COLO668 (cell line): ENCODE results near the gene RAB44.
A peak's percentile ranks its signal among the peaks of the same experiment; 100 is the strongest.
"Not testable (repeated sequence)": the region's sequence is repeated elsewhere in the genome, so short reads cannot be mapped to it uniquely, and the experiment has no call there.

Experiments
- DNase-seq: peaks from one replicate; lab custom pipeline; 2025; ENCODE audit not compliant: unreplicated experiment; lab: John Stamatoyannopoulos, UW

RAB44 gene

DNA sequence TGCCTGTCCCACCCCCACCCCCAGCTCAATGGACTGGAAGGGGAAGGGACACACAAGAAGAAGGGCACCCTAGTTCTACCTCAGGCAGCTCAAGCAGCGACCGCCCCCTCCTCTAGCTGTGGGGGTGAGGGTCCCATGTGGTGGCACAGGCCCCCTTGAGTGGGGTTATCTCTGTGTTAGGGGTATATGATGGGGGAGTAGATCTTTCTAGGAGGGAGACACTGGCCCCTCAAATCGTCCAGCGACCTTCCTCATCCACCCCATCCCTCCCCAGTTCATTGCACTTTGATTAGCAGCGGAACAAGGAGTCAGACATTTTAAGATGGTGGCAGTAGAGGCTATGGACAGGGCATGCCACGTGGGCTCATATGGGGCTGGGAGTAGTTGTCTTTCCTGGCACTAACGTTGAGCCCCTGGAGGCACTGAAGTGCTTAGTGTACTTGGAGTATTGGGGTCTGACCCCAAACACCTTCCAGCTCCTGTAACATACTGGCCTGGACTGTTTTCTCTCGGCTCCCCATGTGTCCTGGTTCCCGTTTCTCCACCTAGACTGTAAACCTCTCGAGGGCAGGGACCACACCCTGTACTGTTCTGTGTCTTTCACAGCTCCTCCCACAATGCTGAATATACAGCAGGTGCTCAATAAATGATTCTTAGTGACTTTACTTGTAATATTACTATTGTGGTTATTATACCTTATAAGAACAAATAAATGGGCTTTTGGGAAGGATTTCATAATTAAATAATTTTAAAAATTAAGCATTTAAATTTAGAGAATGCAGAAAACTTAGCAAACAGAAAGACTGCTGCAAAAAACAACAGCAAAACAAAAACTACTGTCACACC is 10.7 kb upstream of the RAB44 start:
- no peak for DNase-seq

DNA sequence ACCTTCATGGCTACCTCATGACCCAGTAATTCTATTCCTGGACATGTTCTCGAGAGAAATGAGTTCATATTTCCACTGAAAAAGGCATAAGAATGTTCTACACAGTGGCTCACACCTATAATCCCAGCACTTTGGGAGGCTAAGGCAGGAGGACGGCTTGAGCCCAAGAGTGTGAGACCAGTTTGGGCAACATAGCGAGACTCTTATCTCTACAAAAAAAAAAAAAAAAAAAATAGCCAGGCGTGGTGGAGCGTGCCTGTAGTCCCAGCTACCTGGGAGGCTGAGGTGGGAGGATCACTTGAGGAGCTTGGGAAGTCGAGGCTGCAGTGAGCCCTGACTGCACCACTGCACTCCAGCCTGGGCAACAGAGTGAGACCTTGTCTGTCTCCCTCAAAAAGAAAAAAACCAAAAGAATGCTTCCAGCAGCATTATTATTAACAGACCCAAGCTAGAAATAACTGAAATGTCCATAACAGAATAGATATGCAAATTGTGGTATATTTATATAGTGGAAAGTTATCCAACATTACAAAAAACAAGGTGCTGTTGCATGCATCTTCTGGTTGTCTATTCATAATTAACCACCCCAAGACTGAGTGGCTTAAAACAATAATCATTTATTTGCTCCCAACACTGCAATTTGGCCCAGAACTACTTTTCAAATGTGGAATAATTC is 9.4 kb upstream of the RAB44 start:
- DNase-seq, result no peak

DNA sequence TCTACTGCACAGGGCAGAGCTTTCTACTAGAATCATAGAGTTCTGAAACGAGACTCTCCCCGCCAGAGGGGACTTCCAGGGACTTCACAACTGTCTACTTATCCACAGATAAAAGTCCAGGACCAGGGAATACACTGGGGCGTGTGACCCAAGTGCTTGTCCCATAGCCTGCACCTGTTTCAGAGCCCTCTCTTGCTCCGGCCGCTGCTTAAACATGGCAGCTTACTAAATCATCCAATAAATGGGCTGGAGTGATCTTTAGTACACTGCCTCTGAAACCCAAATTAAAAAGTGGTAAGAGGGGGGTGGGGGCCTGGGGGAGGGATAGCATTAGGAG is 8.9 kb upstream of the RAB44 start:
- DNase-seq, result no peak

- DNase-seq, result no peak
Observed at GRCh38 chr6:36691011-36691410, 6.6 kb upstream of the RAB44 start.

- no peak for DNase-seq
Observed at GRCh38 chr6:36691612-36692011, 6.0 kb upstream of the RAB44 start.

DNA sequence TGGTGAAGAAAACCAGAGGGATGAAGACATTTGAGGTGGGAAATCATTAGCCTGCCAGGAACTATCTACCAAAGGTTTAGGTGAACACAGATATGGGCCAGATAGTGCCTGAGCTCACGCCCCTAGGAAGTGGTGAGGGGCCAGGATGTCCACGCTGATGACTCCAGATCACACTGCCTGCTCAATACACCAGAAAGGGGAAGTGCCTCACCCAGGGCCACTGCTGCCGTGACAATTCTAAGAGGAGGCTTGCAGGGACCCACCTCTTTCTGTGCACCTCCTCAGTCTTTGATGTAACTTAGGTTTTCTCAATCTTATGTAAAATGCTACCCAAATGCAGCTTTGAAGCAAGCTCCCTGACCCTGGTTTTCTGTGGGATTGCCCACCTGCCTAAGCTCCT is 5.4 kb upstream of the RAB44 start:
- DNase-seq, result no peak

DNA sequence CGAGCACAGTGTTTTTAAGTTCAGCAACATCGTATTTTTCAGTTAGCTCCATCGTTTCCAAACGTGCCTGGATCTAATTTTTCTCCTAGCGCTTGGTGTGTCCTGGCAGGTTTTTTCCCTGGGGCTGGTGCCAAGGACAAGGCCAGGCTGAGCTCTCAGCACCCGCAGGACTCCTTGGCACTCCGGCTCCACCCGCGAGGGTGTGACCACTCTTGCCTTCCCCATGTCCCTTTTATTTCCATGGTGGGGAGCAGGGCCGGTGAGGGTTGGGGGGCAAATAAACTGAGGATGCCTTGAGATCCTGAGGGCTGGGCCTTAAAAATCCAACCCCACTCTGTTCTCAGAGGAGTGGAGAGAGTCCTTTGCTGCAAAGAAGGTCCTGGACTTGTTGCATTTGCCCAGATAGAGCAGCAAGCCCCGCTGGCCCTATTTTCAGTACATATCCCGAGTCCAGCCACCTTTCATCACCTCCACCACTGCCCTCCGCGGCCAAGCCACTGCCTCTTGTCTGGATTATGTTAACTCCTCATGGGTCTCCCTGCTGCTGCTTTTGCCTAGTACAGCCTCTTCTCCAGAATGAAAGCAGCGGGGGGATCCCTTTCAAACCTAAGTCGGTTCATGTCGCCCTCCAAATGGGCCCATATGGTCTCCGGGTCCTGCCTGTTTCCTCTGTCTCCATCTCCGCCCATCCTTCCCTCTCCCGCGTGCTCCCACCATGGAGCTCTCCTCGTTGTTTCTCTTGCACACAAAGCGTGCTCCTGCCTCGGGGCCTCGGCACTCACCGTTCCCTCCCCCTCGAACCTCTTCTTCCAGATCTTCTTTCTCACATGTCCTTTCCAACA is 4.5 kb upstream of the RAB44 start:
- DNase-seq, result no peak

GRCh38 chr6:36694616-36695015 is 3.0 kb upstream of the RAB44 start:
- no peak for DNase-seq

DNA sequence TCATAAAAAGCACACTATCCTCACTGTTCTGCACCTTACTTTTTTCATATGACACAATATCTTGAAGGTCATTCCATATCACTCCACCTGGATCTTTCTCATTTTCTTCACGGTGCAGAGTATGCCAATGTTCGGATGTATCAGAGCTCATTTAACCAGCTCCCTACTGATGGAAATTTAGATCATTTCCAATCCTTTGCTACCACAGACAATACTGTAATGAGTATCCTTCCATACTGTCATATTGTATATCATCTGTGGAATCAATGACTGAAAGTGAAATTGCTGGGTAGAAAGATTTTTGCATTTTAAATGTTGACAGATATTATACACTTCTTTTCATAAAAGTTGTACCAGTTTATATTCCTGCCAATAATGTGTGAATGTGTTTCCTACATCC is 2.2 kb upstream of the RAB44 start:
- no peak for DNase-seq

DNA sequence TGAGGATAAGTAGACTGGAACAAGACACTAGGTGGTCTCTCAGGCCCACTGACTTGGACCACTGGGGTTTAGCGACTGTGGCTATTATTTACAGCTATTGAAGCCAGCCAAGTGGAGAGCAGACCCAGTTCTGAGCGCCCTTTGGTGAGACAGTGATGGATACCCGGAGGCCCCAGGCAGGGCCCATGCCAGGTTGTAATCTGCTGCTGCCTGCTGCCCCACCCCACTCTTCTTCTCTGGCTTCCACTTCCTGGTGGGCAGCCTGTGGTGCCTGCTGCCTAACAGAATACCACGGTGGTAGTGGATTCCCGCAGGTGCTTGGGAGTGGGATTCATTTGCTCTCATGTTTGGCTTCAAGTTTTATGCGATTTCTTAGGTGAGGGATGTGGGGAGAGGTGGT is 570 bp downstream of the RAB44 start:
- DNase-seq, result no peak

DNA sequence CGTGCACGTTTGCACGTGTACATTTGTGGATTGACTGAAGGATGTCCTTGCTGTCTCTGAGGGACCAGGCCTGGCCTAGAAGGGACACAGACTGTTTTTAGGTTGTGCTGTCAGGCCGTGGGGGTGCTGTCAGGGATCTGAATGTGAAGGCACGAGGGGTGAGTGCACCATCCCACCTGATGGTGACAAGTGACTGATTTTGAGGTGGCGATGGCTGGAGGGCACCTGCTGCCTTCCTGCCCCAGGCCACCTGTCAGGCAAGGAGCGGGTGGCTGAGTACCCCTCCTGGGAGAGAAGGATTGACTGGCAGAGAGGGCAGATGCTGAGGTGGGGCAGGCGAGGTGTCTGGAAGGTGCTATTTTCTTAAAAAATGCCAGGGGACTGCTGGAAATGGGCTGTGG is 1.2 kb downstream of the RAB44 start:
- no peak for DNase-seq

- DNase-seq, result no peak
Observed at GRCh38 chr6:36699348-36699747, 1.7 kb downstream of the RAB44 start.

- no peak for DNase-seq
Observed at GRCh38 chr6:36700071-36700812, 2.6 kb downstream of the RAB44 start.

DNA sequence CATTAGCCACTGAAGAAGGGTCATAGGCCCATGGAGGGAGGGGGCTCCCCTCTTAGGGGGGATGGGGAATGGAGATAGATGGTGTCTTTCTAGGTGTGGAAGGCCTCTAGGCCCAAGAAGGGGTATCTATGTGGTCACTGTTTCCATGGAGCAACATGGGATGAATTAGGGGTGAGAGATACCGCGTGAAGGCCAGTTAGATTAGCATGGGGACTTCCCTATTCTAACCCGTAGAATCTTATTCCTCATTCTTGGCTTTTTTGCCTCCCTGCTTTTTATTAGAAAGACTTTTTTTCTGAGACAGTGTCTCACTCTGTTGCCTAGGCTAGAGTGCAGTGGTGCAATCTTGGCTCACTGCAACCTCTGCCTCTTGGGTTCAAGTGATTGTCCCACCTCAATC is 3.2 kb downstream of the RAB44 start:
- DNase-seq, result no peak

DNA sequence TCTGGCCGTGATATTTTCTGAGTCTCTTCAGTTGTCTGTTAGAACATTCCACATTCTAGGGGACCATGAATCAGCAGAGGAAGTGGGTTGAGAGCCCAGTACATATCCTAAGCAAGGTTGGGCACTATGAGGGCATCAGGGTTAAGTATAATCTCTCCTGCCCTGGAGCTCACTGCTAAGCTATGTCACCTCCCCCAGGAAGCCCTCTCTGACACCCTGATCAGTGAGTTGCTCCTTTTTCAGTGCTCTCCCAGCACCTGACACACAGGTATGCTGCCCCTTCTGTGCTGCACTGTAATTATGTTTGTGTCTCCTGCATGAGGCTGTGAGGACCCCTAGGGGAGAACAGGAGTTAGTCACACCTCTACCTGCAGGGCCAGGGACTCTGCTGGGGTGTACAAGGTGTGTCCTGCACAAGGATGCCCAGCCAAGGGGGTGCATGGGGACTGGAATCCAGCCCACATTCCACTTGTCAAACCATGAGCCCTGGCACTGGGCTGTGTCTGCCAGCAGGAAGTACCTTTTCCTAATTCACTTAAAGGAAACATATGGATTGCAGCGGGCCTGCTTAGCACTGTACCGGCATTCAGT is 3.9 kb downstream of the RAB44 start:
- DNase-seq, result peak; percentile 3

GRCh38 chr6:36702656-36703055 is 5.0 kb downstream of the RAB44 start:
- no peak for DNase-seq

- DNase-seq, result no peak
Observed at GRCh38 chr6:36703081-36703606, 5.5 kb downstream of the RAB44 start.

GRCh38 chr6:36703982-36704381 is 6.4 kb downstream of the RAB44 start:
- no peak for DNase-seq

GRCh38 chr6:36704961-36705577 is 7.4 kb downstream of the RAB44 start:
- not testable (repeated sequence) for DNase-seq

DNA sequence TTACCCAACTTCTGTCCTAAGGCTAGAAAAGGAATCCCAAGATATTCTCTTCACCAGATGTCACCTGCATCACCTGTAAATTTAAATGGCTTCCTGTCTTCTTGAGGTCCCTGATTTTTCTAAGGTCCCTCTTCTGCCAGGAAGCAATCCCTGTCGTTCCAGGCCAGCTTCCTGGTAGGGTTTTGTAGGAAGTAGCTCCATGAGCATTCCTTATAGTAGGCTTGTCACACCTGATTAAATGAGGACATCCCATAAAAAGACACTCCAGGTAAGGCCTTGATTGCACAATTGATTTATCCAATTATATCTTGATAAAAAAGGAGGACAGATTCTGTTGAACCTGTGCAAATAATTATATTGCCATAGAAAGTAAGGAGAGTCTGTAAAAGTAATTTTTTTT is 8.7 kb downstream of the RAB44 start:
- no peak for DNase-seq
